ENCODE results near the gene CWC22.
A peak's percentile ranks its signal among the peaks of the same experiment; 100 is the strongest.
"Not testable (repeated sequence)": the region's sequence is repeated elsewhere in the genome, so short reads cannot be mapped to it uniquely, and the experiment has no call there.

CWC22 gene

DNA sequence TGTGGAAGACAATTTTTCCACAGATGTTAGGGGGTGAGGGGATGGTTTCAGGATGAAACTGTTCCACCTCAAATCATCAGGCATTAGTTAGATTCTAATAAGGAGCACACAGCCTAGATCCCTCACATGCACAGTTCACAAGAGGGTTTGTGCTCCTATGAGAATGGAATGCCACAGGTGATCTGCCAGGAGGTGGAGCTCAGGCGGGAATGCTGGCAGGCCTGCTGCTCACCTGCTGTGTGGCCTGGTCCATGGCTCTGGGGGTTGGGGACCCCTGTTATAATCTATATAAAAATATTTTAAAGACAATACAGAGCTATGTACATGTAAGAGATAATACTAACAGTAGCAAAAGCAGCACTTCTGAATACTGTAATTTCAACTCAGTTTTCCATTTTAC lies 19.2 kb downstream of the CWC22 start:
- Mint-ChIP-seq H3K36me3 (peaks cover 81% of the 10 kb centered on the region), H3K4me3 (no peak overlapping the region), H3K27ac (no peak overlapping the region), H3K4me1 (peaks cover 31% of the 10 kb centered on the region), H3K9me3 (no peaks in the 10 kb centered on the region)
- no peak for DNase-seq (ENCODE audit: low spot score in 2 of 2)
- ATAC-seq: no peak

DNA sequence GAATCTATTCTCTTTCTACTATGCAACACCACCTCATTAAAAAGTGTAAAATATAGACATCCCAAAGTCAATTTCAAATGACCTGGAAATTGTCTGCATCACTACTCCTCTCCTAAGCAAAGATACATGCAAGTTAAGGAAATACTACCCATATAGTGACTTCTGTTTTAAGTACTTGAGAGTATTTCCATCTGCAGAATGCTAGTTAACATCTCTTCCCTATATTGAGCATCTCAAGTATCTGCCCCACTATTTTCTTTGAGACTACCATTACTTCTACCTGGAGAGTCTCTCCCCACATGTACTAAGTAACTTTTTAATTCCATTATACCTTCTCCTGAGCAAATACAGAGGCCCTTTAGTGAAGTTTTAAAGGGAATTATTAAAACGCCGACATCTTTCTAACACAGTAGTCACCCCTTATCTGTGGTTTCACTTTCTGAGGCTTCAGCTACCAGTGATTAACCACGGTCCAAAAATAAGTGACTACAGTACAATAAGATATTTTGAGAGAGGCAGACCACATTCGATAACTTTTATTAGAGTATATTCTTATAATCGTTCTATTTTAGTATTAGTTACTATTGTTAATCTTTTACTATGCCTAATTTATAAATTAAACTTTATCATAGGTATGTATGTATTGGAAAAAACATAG lies 21.8 kb downstream of the CWC22 start:
- H3K36me3 Mint-ChIP-seq: peaks cover 89% of the 10 kb centered on the region
- ATAC-seq (no peak), DNase-seq (ENCODE audit: low spot score in 2 of 2) (no peak)
- no peak overlapping the region for H3K4me3 Mint-ChIP-seq
- peaks cover 10% of the 10 kb centered on the region for H3K4me1 Mint-ChIP-seq
- H3K9me3 Mint-ChIP-seq: no peaks in the 10 kb centered on the region
- no peak overlapping the region for H3K27ac Mint-ChIP-seq

DNA sequence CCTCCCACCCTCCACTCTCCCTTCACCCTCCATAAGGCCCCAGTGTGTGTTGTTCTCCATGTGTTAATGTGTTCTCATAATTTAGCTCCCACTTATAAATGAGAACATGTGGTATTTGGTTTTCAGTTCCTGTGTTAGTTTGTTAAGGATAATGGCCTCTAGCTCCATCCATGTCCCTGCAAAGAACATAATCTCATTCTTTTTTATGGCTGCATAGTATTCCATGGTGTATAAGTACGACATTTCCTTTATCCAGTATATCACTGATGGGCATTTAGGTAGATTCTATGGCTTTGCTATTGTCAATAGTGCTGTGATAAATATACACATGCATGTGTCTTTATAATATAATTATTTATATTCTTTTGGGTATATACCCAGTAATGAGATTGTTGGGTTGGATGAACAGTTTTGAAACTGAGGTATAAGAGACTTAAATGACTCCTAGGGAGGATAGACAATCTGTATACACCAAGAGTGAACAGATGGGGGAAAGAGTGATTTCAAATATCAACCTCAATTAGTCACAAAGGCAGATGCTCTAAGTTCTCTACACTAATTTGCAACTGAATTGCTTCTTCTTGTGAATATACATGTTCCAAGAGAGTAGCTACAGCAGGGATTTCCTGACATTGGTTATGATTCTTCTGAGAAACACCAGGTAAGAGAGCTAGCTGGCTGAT lies 23.7 kb downstream of the CWC22 start:
- Mint-ChIP-seq H3K4me3 (no peak overlapping the region), H3K9me3 (no peaks in the 10 kb centered on the region), H3K36me3 (peaks cover 91% of the 10 kb centered on the region), H3K4me1 (peaks cover 7% of the 10 kb centered on the region), H3K27ac (no peak overlapping the region)
- ATAC-seq: no peak
- no peak for DNase-seq (ENCODE audit: low spot score in 2 of 2)

DNA sequence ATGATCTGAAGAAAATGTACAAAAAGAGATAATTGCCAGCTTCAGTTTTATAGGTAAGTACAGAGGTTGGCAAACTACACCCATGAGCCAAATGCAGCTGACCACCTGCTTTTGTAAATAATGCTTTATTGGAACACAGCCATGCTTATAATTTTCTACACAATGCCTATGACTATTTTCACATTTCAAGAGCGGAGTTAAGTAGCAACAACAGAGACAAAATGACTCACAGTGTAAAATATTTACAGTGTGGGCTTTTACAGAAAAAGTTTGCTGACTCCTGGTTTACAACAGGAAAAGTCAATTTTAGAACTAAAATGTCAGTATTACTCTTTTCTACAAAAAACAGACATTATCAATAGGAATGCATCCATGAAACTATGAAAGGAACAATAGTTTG lies 26.0 kb downstream of the CWC22 start:
- DNase-seq (ENCODE audit: low spot score in 2 of 2) (no peak), ATAC-seq (no peak)
- no peaks in the 10 kb centered on the region for H3K9me3 Mint-ChIP-seq
- H3K36me3 Mint-ChIP-seq: peaks cover 89% of the 10 kb centered on the region
- no peak overlapping the region for H3K4me3 Mint-ChIP-seq
- H3K4me1 Mint-ChIP-seq: peaks cover 4% of the 10 kb centered on the region
- H3K27ac Mint-ChIP-seq: peak overlapping the region; percentile 58

DNA sequence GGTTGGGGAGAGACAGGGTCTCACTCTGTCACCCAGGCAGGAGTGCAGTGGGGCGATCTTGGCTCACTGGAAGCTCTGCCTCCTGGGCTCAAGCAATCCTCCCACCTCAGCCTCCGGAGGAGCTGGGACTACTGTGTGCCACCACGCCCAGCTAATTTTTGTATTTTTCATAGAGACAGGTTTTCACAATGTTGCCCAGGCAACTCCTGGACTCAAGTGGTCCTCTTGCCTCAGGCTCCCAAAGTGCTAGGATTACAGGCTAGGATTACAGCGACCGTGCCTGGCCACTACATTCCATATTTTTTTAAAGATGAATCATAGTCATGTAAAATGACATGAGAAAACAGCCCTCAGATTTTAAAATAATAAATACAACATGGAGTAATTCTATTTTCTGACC lies 32.3 kb downstream of the CWC22 start:
- no peak overlapping the region for H3K27ac Mint-ChIP-seq
- no peaks in the 10 kb centered on the region for H3K4me1 Mint-ChIP-seq
- H3K9me3 Mint-ChIP-seq: no peaks in the 10 kb centered on the region
- ATAC-seq (no peak), DNase-seq (ENCODE audit: low spot score in 2 of 2) (no peak)
- no peak overlapping the region for H3K4me3 Mint-ChIP-seq
- H3K36me3 Mint-ChIP-seq: peaks cover 90% of the 10 kb centered on the region

DNA sequence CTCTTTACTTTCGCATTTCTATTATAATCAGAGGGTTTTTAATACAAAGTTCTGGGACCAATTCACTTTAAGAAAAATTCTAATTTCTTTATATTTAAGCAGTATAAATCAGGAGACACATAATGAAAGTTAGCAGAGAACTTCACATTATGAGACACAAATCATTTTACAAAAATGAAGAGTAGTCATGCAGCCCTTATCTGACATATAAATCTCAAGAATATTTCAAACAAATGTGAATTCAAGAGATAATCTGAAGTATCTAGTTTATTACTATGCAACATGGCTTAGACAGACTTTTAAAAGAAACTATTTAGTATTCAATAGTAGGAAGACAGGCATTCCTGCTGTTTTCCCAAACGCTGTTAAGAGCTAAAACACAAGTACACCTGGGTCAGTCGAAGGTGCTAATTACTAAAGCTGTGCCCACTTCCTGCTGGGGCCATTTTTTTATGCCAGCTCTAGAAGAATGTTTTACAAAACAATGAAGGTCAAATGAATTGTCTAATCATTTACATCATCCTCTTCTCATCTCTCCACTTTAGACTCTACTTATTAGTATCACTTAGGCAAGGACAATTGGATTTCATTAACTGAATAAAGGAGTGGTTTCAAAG lies 40.2 kb downstream of the CWC22 start:
- Mint-ChIP-seq H3K4me3 (no peak overlapping the region), H3K36me3 (peaks cover 88% of the 10 kb centered on the region), H3K27ac (no peak overlapping the region), H3K4me1 (peaks cover 9% of the 10 kb centered on the region), H3K9me3 (no peaks in the 10 kb centered on the region)
- ATAC-seq (no peak), DNase-seq (ENCODE audit: low spot score in 2 of 2) (no peak)

DNA sequence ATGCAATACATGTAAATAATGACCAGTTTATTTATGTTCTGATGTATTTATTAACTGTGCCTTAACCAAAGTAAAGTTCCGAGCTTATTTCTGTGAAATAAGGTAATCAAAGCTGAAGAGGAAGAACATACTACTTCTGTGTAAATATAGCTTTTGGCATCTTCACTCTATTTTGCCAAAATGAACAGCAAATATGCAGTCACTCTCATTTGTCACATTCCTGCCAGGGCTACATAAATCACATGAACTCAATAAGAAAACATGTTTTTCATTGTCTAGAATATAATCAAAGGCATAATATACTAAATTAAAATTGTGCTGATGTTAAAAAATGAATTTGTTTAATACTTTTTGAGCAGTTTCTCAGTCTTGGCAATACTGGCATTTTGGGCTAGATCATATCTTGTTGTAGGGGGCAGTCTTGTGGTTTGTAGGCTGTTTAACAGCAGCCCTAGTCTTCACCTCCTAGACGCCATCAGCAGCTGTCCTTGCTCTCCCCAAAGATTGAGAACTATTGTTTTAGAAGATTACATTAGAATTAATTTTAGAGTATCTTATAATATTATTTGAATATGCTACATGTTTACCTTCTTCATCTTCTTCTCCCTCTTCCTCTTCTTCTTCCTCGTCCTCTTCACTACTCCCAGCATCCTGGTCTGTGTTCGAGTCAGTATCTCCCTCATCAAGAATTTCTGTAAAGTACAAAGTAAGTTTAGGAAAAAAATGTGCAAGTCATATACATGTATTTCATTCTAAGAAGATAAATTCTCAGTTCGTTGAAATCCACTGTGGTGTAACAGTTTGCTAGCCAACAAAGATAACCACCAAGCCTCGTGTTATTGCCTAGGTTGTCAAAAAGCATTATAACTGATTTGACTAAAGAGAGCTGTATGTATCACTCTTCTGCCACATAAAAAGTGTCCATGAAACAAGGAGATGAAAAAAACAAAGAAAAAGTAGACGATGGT lies 41.5 kb downstream of the CWC22 start:
- Mint-ChIP-seq H3K27ac (peak overlapping the region; percentile 43), H3K9me3 (no peaks in the 10 kb centered on the region), H3K4me3 (no peak overlapping the region), H3K4me1 (peaks cover 9% of the 10 kb centered on the region), H3K36me3 (peaks cover 89% of the 10 kb centered on the region)
- ATAC-seq: no peak
- no peak for DNase-seq (ENCODE audit: low spot score in 2 of 2)

DNA sequence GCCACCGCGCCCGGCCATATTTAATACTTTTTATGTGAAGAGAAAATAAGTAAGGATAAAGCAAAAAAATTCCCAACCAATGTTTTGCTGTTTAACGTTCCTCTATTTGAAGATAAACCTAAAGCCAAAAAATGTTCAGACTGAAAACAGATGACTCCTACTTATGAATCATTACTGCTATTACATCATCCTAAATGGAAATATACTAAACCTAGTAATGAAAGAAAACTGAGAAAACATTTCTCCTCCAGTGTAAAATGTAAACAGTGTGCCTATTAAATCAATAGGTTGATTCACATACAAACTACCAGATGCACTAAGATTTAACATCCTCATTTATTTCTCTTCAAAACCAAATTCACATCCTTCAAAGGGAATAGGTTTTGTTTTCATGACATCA lies 43.5 kb downstream of the CWC22 start:
- DNase-seq (ENCODE audit: low spot score in 2 of 2): no peak
- peak; percentile 65 for ATAC-seq
- Mint-ChIP-seq H3K9me3 (no peaks in the 10 kb centered on the region), H3K4me3 (no peak overlapping the region), H3K36me3 (peaks cover 78% of the 10 kb centered on the region), H3K27ac (peak overlapping the region; percentile 76), H3K4me1 (peaks cover 9% of the 10 kb centered on the region)

DNA sequence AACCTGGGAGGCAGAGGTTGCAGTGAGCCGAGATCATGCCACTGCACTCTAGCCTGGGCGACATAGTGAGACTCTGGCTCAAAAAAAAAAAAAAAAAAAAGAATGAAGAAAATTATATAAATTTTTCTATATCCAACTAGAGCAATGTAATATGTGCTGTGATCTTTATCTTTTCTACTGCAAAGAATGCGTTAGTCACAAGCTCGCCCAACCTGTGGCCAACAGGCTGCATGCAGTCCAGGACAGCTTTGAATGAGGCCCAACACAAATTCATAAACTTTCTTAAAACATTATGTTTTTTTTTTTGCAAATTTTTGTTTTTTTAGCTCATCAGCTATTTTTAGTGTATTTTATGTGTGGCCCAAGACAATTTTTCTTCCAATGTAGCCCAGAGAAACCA lies 48.8 kb downstream of the CWC22 start:
- H3K4me3 Mint-ChIP-seq; H3K4me1 Mint-ChIP-seq; ATAC-seq; DNase-seq (ENCODE audit: low spot score in 2 of 2); H3K9me3 Mint-ChIP-seq; H3K27ac Mint-ChIP-seq: not testable (repeated sequence)
- peaks cover 77% of the 10 kb centered on the region for H3K36me3 Mint-ChIP-seq

DNA sequence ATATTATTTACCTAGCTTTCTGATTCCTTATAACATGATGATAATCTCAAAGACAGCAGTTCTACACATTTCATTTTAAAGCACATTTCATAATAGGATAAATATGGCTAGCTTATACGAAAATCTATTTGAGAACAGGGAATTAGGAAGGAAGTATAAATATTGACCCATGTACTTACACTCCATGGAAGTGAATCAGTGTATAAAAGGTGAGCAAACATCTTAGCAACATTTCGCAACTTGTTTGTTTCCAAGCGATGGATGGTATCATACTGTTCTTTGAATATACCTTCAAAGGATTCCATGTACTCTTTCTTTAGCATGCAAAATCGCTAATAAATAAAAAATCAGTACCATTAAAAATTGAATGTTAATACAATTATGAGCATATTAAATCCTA lies 53.1 kb downstream of the CWC22 start:
- H3K36me3 Mint-ChIP-seq: peaks cover 89% of the 10 kb centered on the region

DNA sequence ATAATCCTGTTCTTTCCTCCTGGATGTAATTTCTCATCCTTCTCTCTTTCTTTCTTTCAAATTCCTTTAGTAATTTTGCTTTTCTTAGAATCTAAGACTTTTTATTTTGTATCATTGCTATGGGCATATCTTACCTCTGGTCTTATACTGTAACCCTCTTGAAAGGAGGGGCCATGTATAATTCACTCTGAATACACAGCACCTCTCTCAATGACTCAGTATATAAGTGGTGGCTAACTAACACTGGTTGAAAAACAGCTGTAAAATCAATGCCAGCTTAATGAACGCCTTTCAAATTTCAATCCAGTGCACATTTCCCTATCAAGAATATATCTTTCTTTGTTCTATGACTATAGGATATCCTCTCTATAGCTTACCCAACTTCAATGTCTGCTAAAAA lies 53.7 kb downstream of the CWC22 start:
- no peaks in the 10 kb centered on the region for H3K9me3 Mint-ChIP-seq
- ATAC-seq: no peak
- H3K36me3 Mint-ChIP-seq: peaks cover 89% of the 10 kb centered on the region
- no peak for DNase-seq (ENCODE audit: low spot score in 2 of 2)
- peaks cover 5% of the 10 kb centered on the region for H3K4me1 Mint-ChIP-seq
- no peak overlapping the region for H3K4me3 Mint-ChIP-seq
- H3K27ac Mint-ChIP-seq: no peak overlapping the region

More for the DNA sequence above, 53.1 kb downstream of the CWC22 start:
- DNase-seq (ENCODE audit: low spot score in 2 of 2): no peak
- Mint-ChIP-seq H3K9me3 (no peaks in the 10 kb centered on the region), H3K4me1 (peaks cover 5% of the 10 kb centered on the region), H3K27ac (no peak overlapping the region), H3K4me3 (no peak overlapping the region)
- ATAC-seq: no peak

DNA sequence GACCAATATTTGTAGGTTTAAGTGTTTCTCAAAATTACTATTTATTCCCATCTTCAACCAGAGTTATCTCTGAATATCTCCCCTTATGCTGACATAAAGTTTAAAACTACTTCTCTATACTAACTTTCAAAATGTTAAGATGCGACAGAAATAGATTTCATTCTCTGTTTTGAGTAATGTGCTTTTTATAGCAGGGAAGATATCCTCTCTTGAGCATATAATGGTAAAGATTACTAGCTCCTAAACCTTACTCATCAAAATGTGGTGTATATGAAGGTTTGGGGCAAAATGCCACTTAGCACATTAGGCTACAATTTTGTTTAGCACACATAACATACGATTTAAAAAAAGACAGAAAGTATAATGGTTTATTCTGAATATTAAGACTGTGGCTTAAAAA lies 54.4 kb downstream of the CWC22 start:
- Mint-ChIP-seq H3K4me3 (no peak overlapping the region), H3K27ac (no peak overlapping the region), H3K9me3 (no peaks in the 10 kb centered on the region), H3K36me3 (peaks cover 89% of the 10 kb centered on the region), H3K4me1 (peaks cover 5% of the 10 kb centered on the region)
- DNase-seq (ENCODE audit: low spot score in 2 of 2) (no peak), ATAC-seq (no peak)

DNA sequence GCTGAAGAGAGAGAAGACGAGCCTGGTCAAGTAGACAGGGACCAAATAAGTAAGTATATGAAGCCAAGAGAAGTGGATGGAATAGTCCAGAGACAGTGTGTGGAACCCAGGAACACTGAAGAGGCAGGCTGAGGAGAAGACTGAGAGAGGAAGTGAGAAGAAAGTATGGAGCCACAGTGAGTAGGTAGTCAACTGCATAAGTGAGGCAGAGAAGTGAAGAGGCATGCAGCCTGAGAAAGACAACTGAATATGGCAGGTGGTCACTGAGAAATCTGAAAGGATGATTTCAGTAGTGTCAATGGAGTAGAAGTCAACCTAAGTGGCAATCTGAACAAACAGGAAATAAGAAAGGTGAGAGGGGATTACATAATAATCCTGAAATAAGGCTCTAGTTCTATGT lies 55.4 kb downstream of the CWC22 start:
- no peak overlapping the region for H3K27ac Mint-ChIP-seq
- DNase-seq (ENCODE audit: low spot score in 2 of 2): no peak
- H3K4me1 Mint-ChIP-seq: peaks cover 5% of the 10 kb centered on the region
- H3K9me3 Mint-ChIP-seq: no peaks in the 10 kb centered on the region
- H3K36me3 Mint-ChIP-seq: peaks cover 90% of the 10 kb centered on the region
- H3K4me3 Mint-ChIP-seq: no peak overlapping the region
- no peak for ATAC-seq

DNA sequence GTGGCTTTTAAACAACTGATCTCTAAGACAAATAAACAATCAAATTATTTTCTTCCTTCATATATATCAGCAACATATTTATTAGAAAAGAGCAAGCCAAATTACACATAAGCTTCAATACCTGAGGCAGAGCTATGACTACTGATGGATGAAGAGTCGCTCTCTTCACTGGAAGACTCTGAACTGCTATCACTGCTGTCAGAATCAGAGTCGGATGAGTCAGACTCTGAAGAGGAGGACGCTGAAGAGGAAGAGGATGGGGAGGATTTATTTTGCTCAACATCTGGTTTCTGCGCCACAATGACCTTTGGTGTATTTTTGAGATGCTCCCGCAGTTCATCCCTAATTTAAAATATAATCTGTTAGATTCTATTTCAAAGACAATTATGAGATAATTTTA lies 56.7 kb downstream of the CWC22 start:
- no peak for ATAC-seq

DNA sequence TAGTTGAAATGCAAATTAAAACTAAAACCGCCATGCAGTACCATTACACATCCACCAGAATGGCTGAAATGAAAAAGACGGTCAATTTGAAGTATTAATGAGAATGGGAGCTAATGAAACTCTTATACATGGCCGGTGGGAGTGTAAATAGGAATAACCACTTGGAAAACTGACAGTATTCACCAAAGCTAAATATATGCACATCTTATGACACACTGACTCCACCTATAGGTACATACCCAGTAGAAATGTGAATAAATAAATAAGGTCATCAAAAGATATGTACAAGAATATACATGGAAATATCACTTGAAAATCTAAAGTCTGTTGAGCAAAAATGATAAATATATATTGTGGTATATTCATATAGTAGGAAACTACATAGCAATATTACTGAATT lies 57.7 kb downstream of the CWC22 start:
- H3K4me3 Mint-ChIP-seq: no peak overlapping the region
- no peaks in the 10 kb centered on the region for H3K9me3 Mint-ChIP-seq
- H3K27ac Mint-ChIP-seq: no peak overlapping the region
- H3K4me1 Mint-ChIP-seq: peaks cover 5% of the 10 kb centered on the region
- H3K36me3 Mint-ChIP-seq: peaks cover 98% of the 10 kb centered on the region
- ATAC-seq (no peak), DNase-seq (ENCODE audit: low spot score in 2 of 2) (no peak)

More for the DNA sequence above, 56.7 kb downstream of the CWC22 start:
- no peak for DNase-seq (ENCODE audit: low spot score in 2 of 2)
- no peak overlapping the region for H3K27ac Mint-ChIP-seq
- H3K36me3 Mint-ChIP-seq: peaks cover 98% of the 10 kb centered on the region
- no peaks in the 10 kb centered on the region for H3K9me3 Mint-ChIP-seq
- no peak overlapping the region for H3K4me3 Mint-ChIP-seq
- peaks cover 5% of the 10 kb centered on the region for H3K4me1 Mint-ChIP-seq

Data from stimulated activated effector memory CD8-positive, alpha-beta T cell treated with anti-CD3 and anti-CD28 coated beads, Interleukin-12 subunit alpha, Interleukin-12 subunit beta, amount 100 ng/mL, for 72 hours (primary cell).